SH-SY5Y (cell line): ENCODE results near the gene MED29.

Source experiments
- GATA2 ChIP-seq: IDR thresholded peaks from 2 replicates; pipeline ENCODE4 v1.6.1; 2011; ENCODE audit warnings: mild to moderate bottlenecking, low read depth, low read length
- GATA3 ChIP-seq: IDR thresholded peaks from 2 replicates; pipeline ENCODE4 v1.6.1; 2011; ENCODE audit warnings: low read depth, mild to moderate bottlenecking, low read length, moderate library complexity

DNA sequence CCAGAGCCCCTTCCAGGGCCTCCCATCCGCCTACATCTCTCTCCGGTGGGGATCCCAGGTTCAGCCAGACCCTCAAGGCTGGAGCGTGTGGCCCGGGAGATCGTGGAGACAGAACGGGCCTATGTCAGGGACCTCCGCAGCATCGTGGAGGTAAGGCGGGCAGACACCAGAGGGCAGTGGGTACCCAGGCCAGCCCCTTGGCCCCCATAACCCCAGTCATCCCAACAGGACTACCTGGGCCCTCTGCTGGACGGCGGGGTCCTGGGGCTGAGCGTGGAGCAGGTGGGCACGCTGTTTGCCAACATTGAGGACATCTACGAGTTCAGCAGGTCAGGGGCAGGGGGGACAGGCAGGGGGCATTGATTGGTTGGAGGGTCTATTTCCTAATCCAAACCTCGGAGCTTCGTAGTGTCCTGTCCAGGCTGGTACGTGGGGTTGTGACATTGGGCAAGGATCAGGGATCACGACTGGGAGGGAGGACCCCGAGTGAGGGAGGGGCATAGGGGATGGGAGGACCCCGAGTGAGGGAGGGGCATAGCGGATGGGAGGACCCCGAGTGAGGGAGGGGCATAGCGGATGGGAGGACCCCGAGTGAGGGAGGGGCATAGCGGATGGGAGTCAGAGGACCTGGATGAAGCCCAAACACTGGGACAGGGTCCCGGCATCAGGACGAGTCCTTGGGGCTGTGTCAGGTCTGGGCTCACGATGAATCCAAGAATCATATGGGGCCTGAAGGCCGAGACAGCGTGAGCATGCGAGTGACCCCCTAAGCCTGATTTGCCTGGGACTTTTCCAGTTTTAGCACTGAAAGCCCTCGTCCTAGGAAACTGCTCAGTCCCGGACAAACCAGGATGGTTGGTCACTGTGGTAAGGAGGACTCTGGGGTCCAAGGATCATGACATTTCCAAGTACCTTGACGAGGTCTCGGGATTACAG is 24.2 kb downstream of the MED29 start:
- TF ChIP-seq GATA2 (no peak), GATA3 (no peak)
